Vagina (tissue), 2 donors: ENCODE results near the gene MYOZ3.

ENCODE experiments used
- CTCF ChIP-seq, 3 experiments: fragments of 450-650 bp in 2 of 3; fragments of 200-600 bp in 1 of 3; sonication (generic) in 1 of 3; IDR thresholded peaks; one replicate each; pipeline ENCODE4 v1.5.1; 2017 to 2019; ENCODE audit warnings: antibody characterized with exemption in 3 of 3, mild to moderate bottlenecking in 2 of 3, moderate library complexity in 2 of 3
- POLR2A ChIP-seq, 2 donors: fragments of 450-650 bp; IDR thresholded peaks; one replicate each; pipeline ENCODE4 v1.6.1; 2017; ENCODE audit warnings: antibody characterized with exemption in 2 of 2, mild to moderate bottlenecking in 2 of 2, moderate library complexity in 2 of 2

- TF ChIP-seq CTCF (IDR thresholded peaks at IDR 0.05): no peak
- no peak for TF ChIP-seq POLR2A (IDR thresholded peaks at IDR 0.05)
These were observed 35.9 kb upstream of the MYOZ3 start for GRCh38 chr5:150625164-150625535.
